Epithelial cell of proximal tubule (primary cell): ENCODE measurements around the gene PCCA. TPM values are rescaled to one million over a fixed set of nuclear protein-coding genes. Genes with fewer than 3 reads are reported as not detected.

Source experiments
- DNase-seq: peaks from one replicate; pipeline ENCODE4 v3.0.0-alpha.2; 2011; ENCODE audit warnings: low read depth
- H3K4me3 ChIP-seq: 2 replicates; pipeline ENCODE4 v1.5.1; 2011; ENCODE audit warnings: low read depth, mild to moderate bottlenecking, low read length
- CTCF ChIP-seq: conservative IDR thresholded peaks from 2 replicates; pipeline ENCODE4 v1.5.1; 2012; ENCODE audit warnings: low read depth, mild to moderate bottlenecking, low read length
- total RNA-seq: library from RNA; depleted of rRNA; stranded (reverse); fragments of >200 nt; gene quantifications from 2 replicates; pipeline ENCODE4 v1.2.3, GENCODE V29; 2015

PCCA gene
- total RNA-seq, 1 donor from 2014 or later, result 17.8 TPM

DNA sequence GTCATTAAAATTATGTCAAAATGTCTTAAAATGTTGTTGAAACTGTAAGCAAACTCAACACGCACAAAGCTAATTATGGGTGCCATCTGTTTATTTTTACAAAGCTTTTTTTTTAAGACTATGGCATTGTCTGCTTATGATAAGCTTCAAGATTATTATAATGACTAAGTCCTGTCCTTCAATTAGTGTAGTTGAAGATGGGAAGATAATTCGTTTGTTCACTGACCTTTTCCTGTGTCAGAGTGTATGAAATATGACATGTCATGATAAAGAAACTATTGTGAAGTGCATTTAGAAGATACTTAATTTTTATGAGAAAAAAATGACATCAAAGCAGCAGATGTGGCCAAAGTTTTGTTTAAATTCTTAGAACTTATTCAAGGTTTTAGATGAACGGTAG, 211.3 kb downstream of the PCCA start:
- no peak for DNase-seq
- TF ChIP-seq CTCF, result no peak
- H3K4me3 ChIP-seq, result no peak overlapping the region

GRCh38 chr13:100300708-100301107, 211.8 kb downstream of the PCCA start:
- no peak for TF ChIP-seq CTCF
- no peak for DNase-seq
- no peak overlapping the region for H3K4me3 ChIP-seq

DNA sequence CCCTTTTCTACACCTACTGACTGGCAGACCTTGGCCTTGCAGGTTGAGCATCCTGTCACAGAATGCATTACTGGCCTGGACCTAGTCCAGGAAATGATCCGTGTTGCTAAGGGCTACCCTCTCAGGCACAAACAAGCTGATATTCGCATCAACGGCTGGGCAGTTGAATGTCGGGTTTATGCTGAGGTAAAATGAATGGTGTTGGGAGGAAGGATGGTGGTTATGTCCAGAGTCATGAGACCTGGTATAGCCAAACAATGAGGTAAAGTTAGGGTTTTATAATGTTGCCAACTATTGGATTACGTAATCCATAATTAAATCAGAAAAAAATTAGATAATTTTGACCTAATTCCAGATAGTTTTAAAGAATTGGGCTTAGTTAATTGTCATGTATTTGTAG, 212.5 kb downstream of the PCCA start:
- H3K4me3 ChIP-seq, result no peak overlapping the region
- no peak for DNase-seq
- TF ChIP-seq CTCF, result no peak

DNA sequence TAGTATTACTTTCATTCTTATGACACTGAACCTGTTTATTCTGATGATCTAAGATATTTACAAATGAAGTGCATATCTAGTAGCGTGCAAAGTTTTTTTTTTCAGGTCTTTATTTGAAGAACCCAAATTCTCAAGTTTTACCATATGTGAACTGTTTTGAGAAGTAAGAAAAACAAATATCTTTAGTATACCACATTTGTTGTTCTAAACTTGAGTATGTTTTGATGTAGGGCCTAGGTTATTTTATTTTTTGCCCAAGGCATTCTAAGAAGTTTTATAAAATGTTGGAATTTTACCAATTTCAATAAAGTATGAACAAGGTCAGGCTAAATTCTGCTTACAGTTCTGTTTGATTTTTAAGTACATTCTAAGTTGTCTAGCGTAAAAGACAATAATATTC, 213.5 kb downstream of the PCCA start:
- H3K4me3 ChIP-seq, result no peak overlapping the region
- no peak for TF ChIP-seq CTCF
- DNase-seq, result no peak

DNA sequence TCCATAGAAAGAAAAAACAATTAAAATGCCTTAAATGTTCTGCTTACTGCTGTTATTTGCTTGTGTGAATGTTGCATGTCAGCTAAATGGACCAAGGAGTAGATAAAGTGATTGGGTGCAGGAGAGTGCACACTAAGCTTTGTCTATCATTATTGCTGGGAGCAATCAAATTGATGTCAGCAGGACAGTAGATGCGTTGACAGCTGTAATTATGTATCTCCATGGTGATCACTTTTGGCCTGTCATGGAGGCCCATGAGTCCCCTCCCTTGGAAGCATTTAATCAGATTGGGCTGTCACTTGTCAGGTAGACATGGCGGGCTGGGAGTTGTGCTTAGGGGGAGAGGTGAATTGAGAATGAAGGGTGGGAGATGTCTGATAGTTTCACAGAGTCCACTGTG, 215.3 kb downstream of the PCCA start:
- DNase-seq, result no peak
- TF ChIP-seq CTCF, result no peak
- no peak overlapping the region for H3K4me3 ChIP-seq

GRCh38 chr13:100305398-100305797, 216.5 kb downstream of the PCCA start:
- DNase-seq, result no peak
- TF ChIP-seq CTCF, result no peak
- H3K4me3 ChIP-seq, result no peak overlapping the region

DNA sequence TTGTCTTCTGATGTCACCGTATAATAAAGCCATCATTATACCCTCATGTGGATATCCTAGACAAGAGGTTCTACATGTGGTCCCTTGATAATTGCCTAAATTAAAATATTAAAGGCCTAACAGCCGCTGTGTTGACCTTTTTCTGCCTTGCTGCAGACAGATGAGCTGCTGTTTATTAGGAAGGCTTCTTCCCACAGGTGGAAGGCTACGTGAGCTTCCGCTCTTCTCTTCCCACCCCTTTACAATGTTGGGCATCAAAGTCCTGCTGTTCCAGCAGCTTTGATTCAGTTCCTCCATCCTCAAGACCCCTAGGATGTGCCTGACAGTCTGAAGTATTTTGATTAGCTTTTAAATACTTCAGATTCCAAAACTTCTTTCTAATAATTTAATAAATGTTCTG, 217.1 kb downstream of the PCCA start:
- no peak overlapping the region for H3K4me3 ChIP-seq
- no peak for TF ChIP-seq CTCF
- DNase-seq, result no peak
